ENCODE results near the gene JAML.

Gene JAML

DNA sequence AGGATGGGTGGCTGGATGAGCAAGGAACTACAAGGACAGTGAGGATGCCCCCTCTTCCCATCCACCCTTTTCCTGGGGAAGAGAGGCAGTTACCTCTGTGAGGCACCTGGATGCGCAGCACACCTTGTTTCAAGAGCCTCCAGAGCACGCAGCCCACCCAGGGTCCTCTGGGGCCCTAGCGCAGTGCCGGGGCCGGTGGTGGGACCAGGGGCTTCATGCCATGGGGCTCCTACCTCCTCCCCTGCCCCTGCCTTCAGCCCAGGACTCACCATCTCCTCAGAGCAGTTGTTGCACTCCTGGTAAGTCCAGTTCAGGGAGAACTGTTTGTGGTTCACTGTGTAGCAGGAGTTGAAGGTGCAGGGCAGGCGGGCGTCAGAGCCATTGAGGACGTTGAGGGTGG lies 56.5 kb downstream of the JAML start:
- no peak for DNase-seq (ENCODE audit: low read depth in 2 of 2)

DNA sequence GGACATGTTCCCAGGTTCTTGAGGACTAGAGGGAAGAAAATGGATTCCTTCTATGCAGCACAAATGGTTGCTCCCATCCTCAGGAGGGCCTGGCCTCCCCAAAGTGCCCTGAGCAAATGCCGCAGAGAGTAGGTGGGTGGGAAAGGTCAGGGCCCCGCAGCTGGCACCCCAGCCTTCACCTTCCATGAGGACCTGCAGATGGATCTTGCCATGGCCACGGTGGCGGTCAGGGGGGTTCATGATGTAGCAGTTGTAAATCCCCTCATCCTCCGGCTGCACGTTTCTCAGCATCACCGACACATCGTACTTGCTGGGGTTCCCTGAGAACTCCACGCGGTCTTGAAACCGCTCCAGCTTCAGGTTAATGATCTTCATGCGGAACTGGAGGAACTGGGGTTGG lies 56.9 kb downstream of the JAML start:
- DNase-seq (ENCODE audit: low read depth in 2 of 2) = no peak

DNA sequence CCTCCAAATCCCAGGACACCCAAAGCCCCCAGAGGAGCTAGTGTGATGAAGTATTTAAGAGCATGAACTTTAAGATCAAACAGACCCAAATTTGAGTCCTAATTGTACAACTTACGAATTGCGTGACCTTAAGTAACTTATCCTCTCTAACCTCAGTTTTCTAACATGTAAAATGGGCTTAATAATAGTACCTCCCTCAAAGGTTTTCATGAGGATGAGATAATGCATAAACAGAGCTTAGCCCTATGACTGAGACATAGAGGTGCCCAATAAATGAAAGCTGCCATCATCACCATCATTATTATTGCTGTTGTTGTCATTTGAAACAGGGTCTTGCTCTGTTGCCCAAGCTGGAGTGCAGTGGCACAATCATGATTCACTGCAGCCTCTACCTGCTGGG lies 57.6 kb downstream of the JAML start:
- no peak for DNase-seq (ENCODE audit: low read depth in 2 of 2)

DNA sequence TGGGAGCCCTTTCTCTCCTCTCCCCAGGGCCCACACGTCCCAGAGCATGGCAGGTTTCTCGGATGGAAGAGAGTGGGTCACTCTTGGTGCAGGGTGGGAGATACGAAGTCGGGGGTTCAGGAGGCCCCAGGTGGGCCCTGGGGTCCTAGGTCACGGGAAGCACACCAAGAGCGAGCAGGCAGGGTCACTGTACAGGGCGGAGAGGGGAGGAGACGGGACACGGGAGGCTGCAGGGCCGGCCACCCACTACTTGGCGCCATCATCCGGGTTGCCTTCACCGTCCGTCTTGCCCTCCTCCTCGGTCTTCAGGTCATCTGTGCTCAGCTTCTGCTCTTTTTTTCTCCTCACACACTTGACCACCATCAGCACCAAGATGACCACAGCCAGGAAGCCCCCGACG lies 58.2 kb downstream of the JAML start:
- DNase-seq (ENCODE audit: low read depth in 2 of 2) = no peak

DNA sequence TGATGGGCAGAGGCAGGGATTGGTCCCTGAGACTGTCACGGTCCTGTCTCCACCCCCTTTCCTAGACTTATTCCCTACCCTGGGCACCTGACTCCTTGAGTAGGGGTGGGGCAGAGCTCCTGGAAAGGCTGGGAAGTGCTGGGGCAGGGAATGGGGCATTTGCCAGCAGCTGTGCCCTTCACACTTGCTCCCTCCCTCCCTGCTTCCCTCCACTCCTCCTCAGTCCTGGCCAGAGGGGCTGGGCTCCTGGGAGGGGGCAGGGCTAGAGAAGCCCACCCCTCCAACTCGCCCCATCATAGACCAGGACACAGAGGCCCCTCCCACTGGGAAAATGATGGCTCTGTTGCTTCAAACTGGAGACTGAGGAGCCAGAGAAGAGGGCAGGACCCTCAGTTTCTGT lies 59.9 kb downstream of the JAML start:
- DNase-seq (ENCODE audit: low read depth in 2 of 2) = no peak

GRCh38 chr11:118163494-118163893 lies 61.3 kb downstream of the JAML start:
- DNase-seq (ENCODE audit: low read depth in 2 of 2) = no peak

GRCh38 chr11:118162846-118163245 lies 62.0 kb downstream of the JAML start:
- no peak for DNase-seq (ENCODE audit: low read depth in 2 of 2)

- DNase-seq (ENCODE audit: low read depth in 2 of 2) = no peak
Measured at GRCh38 chr11:118161786-118162185, 63.0 kb downstream of the JAML start.

GRCh38 chr11:118157186-118157895 lies 67.5 kb downstream of the JAML start:
- DNase-seq (ENCODE audit: low read depth in 2 of 2) = no peak

DNA sequence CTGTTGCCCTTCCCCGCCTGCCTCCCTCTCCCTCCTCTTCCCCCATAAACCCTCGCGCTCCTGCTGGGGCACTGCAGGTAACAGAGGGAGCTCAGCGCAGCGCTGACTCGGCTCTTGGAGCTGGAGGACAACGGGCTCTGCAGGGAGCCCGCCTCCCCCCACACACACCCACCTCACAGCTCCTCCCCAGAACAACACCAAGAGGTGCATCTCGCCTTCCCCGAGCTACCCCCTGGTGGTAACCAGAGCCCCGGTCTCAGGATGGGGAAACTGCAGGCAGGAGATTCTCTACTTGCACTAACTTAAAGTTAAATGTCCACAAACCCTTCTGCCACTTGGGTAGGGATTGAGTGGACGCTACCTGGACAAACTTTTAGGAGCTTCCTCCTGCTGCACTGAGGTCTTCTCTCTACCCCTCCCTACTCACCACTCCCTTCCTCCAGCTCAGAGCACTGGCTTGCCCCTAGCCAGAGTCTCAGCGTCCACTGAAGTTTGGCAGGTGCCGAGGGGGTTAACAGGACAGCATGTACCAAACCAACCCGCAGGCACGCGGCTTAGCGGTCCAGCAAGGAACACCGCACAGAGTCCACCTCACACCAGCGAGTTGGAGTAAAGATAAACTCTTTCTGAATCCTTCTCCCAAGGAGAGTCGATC lies 68.2 kb downstream of the JAML start:
- DNase-seq (ENCODE audit: low read depth in 2 of 2) = no peak

- DNase-seq (ENCODE audit: low read depth in 2 of 2) = no peak
Measured at GRCh38 chr11:118155776-118156530, 68.9 kb downstream of the JAML start.

DNA sequence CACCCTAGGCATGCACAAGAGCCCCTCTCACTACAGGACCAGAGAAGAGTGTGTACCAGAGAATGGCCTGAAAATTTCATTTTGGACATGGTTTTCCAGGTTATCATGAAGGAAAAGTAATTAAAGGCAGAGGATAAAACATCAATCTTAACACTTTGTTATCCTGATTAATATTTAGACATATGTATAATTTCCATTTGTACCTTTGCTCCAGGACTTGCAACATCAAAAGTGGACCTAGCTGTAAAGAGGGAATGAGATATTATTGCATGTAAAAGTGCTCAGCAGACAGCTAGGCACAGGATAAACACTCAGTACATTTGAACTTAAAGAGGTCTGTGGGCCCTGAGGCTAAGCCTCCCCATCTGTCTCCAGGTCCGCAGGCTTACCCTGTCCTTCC lies 70.2 kb downstream of the JAML start:
- no peak for DNase-seq (ENCODE audit: low read depth in 2 of 2)

- DNase-seq (ENCODE audit: low read depth in 2 of 2) = no peak
Measured at GRCh38 chr11:118153976-118154375, 70.8 kb downstream of the JAML start.

- no peak for DNase-seq (ENCODE audit: low read depth in 2 of 2)
Measured at GRCh38 chr11:118153516-118153915, 71.3 kb downstream of the JAML start.

GRCh38 chr11:118152552-118153471 lies 72.0 kb downstream of the JAML start, which contains the start of gene SCN4B:
TSS of gene SCN4B (minus strand) at chr11:118152823. CDS start at chr11:118152673, 150 bp downstream.
- no peak for DNase-seq (ENCODE audit: low read depth in 2 of 2)

DNA sequence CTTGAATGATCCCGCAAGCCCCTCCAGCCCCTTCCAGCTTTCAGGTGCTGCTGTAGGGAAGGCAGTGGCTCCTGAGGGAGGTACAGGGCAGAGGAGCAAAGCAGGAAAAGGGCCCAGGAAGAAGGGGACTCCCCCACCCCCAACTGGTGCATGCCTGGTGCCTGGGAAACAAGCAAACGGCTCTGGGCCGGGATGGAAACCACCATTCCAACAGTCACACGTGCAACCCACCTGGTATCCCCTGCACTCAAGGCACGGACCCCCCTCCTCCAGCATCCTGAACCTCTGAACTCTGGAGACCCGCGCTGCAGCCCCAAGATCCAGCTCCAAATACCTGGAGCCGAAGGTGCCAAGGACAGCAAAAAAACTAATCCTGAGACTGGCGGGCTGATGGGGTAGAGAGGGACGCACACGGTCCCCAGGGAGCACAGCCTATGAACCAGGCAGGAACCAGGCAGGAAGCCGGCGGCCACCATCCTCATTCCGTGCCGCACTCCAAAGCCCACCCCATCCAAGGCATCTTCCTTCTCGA lies 72.7 kb downstream of the JAML start:
- no peak for DNase-seq (ENCODE audit: low read depth in 2 of 2)

- no peak for DNase-seq (ENCODE audit: low read depth in 2 of 2)
Measured at GRCh38 chr11:118151431-118151830, 73.4 kb downstream of the JAML start.

DNA sequence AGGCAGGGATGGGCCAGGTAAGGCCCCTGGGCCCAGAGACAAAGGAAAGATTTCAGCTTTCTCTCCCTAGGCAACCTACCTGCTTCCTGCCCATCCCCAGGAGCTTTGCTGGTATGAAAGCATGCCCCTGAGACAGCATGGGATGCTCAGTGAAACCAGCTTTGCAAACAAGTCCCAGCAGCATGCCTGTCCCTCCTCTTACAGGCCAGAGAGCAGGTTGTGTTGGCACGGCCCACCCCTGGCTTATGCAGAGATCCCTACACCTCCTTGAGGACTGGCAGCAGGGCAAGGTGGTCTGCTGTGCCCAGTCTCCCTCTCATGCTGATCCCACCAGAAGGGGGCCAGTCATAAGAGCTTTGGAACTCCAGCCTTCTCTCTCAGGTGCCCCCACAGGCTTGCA lies 75.3 kb downstream of the JAML start:
- DNase-seq (ENCODE audit: low read depth in 2 of 2) = no peak

DNA sequence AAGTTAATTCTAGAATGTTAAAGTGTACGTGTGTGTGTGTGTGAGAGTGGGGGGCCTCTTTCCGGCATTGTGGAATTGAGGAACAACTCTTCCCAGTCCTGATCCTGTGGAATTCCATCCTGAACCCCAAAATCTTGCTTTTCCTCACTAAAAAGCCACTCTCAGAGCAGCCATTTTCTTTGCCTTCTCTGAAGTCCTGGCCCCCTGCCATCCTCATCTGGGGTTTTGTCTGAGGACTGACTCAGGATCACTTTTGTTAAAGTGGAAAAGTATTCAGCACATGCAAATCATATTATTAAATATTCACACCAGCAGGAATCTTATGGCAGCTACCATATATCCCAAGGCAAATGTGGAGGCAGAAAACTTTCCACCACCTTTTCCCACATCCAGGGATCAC lies 76.0 kb downstream of the JAML start:
- DNase-seq (ENCODE audit: low read depth in 2 of 2) = no peak

DNA sequence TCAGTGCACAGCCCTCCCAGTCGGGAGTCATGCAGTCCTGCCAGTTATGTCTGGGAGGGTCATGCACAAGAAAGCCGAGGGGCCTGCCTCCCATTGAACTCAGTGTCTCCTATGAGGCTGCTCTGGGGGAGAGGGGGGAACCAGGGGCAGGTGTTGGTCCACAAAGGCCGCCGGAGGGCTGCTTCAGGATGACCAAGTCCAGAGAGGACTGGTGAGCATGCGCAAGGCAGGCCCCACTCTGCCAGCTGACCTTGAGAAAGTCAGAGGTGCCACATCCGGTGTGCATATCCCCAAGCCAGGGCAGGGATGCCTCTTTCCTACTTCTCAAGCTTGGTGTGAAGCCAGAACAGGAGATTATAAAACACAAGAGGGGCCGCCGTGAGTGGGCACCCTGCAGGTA lies 76.6 kb downstream of the JAML start:
- DNase-seq (ENCODE audit: low read depth in 2 of 2) = no peak

- no peak for DNase-seq (ENCODE audit: low read depth in 2 of 2)
Measured at GRCh38 chr11:118147502-118147901, 77.3 kb downstream of the JAML start.

GRCh38 chr11:118146554-118146953 lies 78.3 kb downstream of the JAML start:
- DNase-seq (ENCODE audit: low read depth in 2 of 2) = no peak

Measured in stimulated activated CD4-positive, alpha-beta T cell treated with anti-CD3 and anti-CD28 coated beads, Interleukin-15, amount 100 ng/mL, for 48 hours (primary cell).